Stimulated activated CD8-positive, alpha-beta memory T cell treated with anti-CD3 and anti-CD28 coated beads, Interleukin-15, amount 100 ng/mL, for 24 hours (primary cell): ENCODE measurements around the gene COPS8.

Experiments used
- DNase-seq: peaks from one replicate; pipeline ENCODE4 v3.0.0-alpha.2; 2020; ENCODE audit warnings: low read depth

Gene COPS8

GRCh38 chr2:237065071-237065377 lies 20.7 kb upstream of the COPS8 start:
- no peak for DNase-seq

- no peak for DNase-seq
These were observed 19.3 kb upstream of the COPS8 start for GRCh38 chr2:237066396-237066795.

- no peak for DNase-seq
These were observed 17.6 kb upstream of the COPS8 start for GRCh38 chr2:237068005-237068576.

GRCh38 chr2:237072067-237072931 lies 13.4 kb upstream of the COPS8 start:
- peak; percentile 66 for DNase-seq

- no peak for DNase-seq
These were observed 12.1 kb upstream of the COPS8 start for GRCh38 chr2:237073552-237073951.

GRCh38 chr2:237074211-237074993 lies 11.3 kb upstream of the COPS8 start:
- DNase-seq: no peak

- no peak for DNase-seq
These were observed 9.7 kb upstream of the COPS8 start for GRCh38 chr2:237075749-237076599.

GRCh38 chr2:237081596-237081995 lies 4.1 kb upstream of the COPS8 start:
- no peak for DNase-seq

GRCh38 chr2:237083026-237083425 lies 2.7 kb upstream of the COPS8 start:
- DNase-seq: no peak

- DNase-seq: no peak
These were observed 1.2 kb upstream of the COPS8 start for GRCh38 chr2:237084444-237084843.

GRCh38 chr2:237090906-237091305 lies 5.2 kb downstream of the COPS8 start:
- DNase-seq: no peak

- no peak for DNase-seq
These were observed 6.2 kb downstream of the COPS8 start for GRCh38 chr2:237091779-237092436.

- DNase-seq: no peak
These were observed 6.8 kb downstream of the COPS8 start for GRCh38 chr2:237092506-237092905.

- DNase-seq: no peak
These were observed 7.5 kb downstream of the COPS8 start for GRCh38 chr2:237092920-237093781.

GRCh38 chr2:237096201-237096600 lies 10.5 kb downstream of the COPS8 start:
- no peak for DNase-seq

GRCh38 chr2:237096911-237097310 lies 11.2 kb downstream of the COPS8 start:
- no peak for DNase-seq

- DNase-seq: no peak
These were observed 11.7 kb downstream of the COPS8 start for GRCh38 chr2:237097326-237097910.

GRCh38 chr2:237097911-237098702 lies 12.4 kb downstream of the COPS8 start:
- no peak for DNase-seq

GRCh38 chr2:237099804-237100203 lies 14.1 kb downstream of the COPS8 start:
- no peak for DNase-seq
